WTC11 (cell line): Measurements from ENCODE around the gene CFAP68. TPM values are rescaled to one million over a fixed set of nuclear protein-coding genes. Genes with fewer than 3 reads are reported as not detected.
A peak's percentile ranks its signal among the peaks of the same experiment; 100 is the strongest.

Experiments
- ATAC-seq: fragments of 200-7000 bp; cut with Tn5 transposase; 2 replicates; pipeline ENCODE4 v1.10.0; 2021; ENCODE audit warnings: mild to moderate bottlenecking, moderate library complexity
- CTCF ChIA-PET: fragments of 300-600 bp; sonication (Branson Sonifier 250); formaldehyde crosslinking; loops from one replicate; lab custom pipeline; 2021; ENCODE audit warnings: antibody characterized with exemption; lab: Charles Lee
- POLR2A ChIA-PET: fragments of 350-600 bp; sonication (Branson Sonifier 250); formaldehyde crosslinking; loops from one replicate; lab custom pipeline; 2021; ENCODE audit warnings: antibody characterized with exemption; lab: Charles Lee
- DNase-seq: peaks from one replicate; pipeline ENCODE4 v3.0.0; 2021; ENCODE audit warnings: low spot score
- H3K27ac Mint-ChIP-seq: 2 replicates; pipeline ENCODE4 v1.8.0; 2021; ENCODE audit warnings: mixed read lengths
- H3K27me3 Mint-ChIP-seq: 2 replicates; pipeline ENCODE4 v1.8.0; 2021; ENCODE audit warnings: low read depth, mild to moderate bottlenecking, moderate library complexity, mixed read lengths
- H3K36me3 Mint-ChIP-seq: 2 replicates; pipeline ENCODE4 v1.8.0; 2021; ENCODE audit warnings: mixed read lengths
- H3K4me1 Mint-ChIP-seq: 2 replicates; pipeline ENCODE4 v1.8.0; 2022; ENCODE audit warnings: mixed read lengths
- H3K4me3 Mint-ChIP-seq: 2 replicates; pipeline ENCODE4 v1.8.0; 2021; ENCODE audit warnings: mild to moderate bottlenecking, moderate library complexity, mixed read lengths
- H3K9me3 Mint-ChIP-seq: 2 replicates; pipeline ENCODE4 v1.8.0; 2021; ENCODE audit warnings: mixed read lengths
- ATF6 ChIP-seq: sonication (generic); formaldehyde crosslinking; IDR thresholded peaks from 2 replicates; pipeline ENCODE4 v1.8.1; 2023; ENCODE audit warnings: mild to moderate bottlenecking, missing genetic modification reagents
- E2F1 ChIP-seq: sonication (generic); formaldehyde crosslinking; IDR thresholded peaks from 2 replicates; pipeline ENCODE4 v1.8.0; 2022; ENCODE audit warnings: mild to moderate bottlenecking, missing genetic modification reagents
- E2F5 ChIP-seq: sonication (generic); formaldehyde crosslinking; IDR thresholded peaks from 2 replicates; pipeline ENCODE4 v1.8.1; 2022; ENCODE audit warnings: mild to moderate bottlenecking, moderate library complexity, missing genetic modification reagents
- ESRRA ChIP-seq: sonication (generic); formaldehyde crosslinking; IDR thresholded peaks from 2 replicates; pipeline ENCODE4 v1.8.1; 2022; ENCODE audit warnings: mild to moderate bottlenecking, missing genetic modification reagents, borderline replicate concordance
- ETV6 ChIP-seq: sonication (generic); formaldehyde crosslinking; IDR thresholded peaks from 2 replicates; pipeline ENCODE4 v1.8.1; 2022; ENCODE audit warnings: mild to moderate bottlenecking, missing genetic modification reagents
- GABPB1 ChIP-seq: sonication (generic); formaldehyde crosslinking; IDR thresholded peaks from 2 replicates; pipeline ENCODE4 v1.8.1; 2023; ENCODE audit warnings: mild to moderate bottlenecking, missing genetic modification reagents
- MYBL2 ChIP-seq: sonication (generic); formaldehyde crosslinking; IDR thresholded peaks from 2 replicates; pipeline ENCODE4 v1.8.1; 2023; ENCODE audit warnings: mild to moderate bottlenecking, moderate library complexity, missing genetic modification reagents
- NFATC4 ChIP-seq: fragments of 250-450 bp; sonication (Bioruptor Pico); IDR thresholded peaks from 2 replicates; pipeline ENCODE4 v1.9.0; 2021; ENCODE audit warnings: mild to moderate bottlenecking
- NFE2L1 ChIP-seq: sonication (generic); formaldehyde crosslinking; IDR thresholded peaks from 2 replicates; pipeline ENCODE4 v1.8.1; 2023; ENCODE audit warnings: missing genetic modification reagents
- NR1H2 ChIP-seq: sonication (generic); formaldehyde crosslinking; IDR thresholded peaks from 2 replicates; pipeline ENCODE4 v1.9.0; 2021; ENCODE audit warnings: mild to moderate bottlenecking, moderate library complexity, missing genetic modification reagents
- NR3C1 ChIP-seq: sonication (generic); formaldehyde crosslinking; conservative IDR thresholded peaks from 2 replicates; pipeline ENCODE4 v1.8.1; 2023; ENCODE audit warnings: low read depth, mild to moderate bottlenecking, missing genetic modification reagents
- SMAD4 ChIP-seq: sonication (generic); formaldehyde crosslinking; IDR thresholded peaks from 2 replicates; pipeline ENCODE4 v1.8.0; 2022; ENCODE audit warnings: mild to moderate bottlenecking, missing genetic modification reagents
- TEAD1 ChIP-seq: sonication (generic); formaldehyde crosslinking; IDR thresholded peaks from 2 replicates; pipeline ENCODE4 v1.8.0; 2022; ENCODE audit warnings: mild to moderate bottlenecking, missing genetic modification reagents
- ZNF219 ChIP-seq: sonication (generic); formaldehyde crosslinking; IDR thresholded peaks from 2 replicates; pipeline ENCODE4 v1.8.0; 2023; ENCODE audit warnings: missing genetic modification reagents, mild to moderate bottlenecking, borderline replicate concordance
- ZNF263 ChIP-seq: sonication (generic); formaldehyde crosslinking; IDR thresholded peaks from 2 replicates; pipeline ENCODE4 v1.8.1; 2022; ENCODE audit warnings: low read depth, mild to moderate bottlenecking, moderate library complexity, missing genetic modification reagents
- ZNF512 ChIP-seq: sonication (generic); formaldehyde crosslinking; IDR thresholded peaks from 2 replicates; pipeline ENCODE4 v1.8.1; 2022; ENCODE audit warnings: missing genetic modification reagents, borderline replicate concordance
- ZNF671 ChIP-seq: fragments of 250-450 bp; sonication (Bioruptor Pico); IDR thresholded peaks from 2 replicates; pipeline ENCODE4 v1.8.0; 2021; ENCODE audit warnings: mild to moderate bottlenecking
- total RNA-seq: library from RNA; stranded (reverse); gene quantifications from 3 replicates; pipeline ENCODE4 v1.2.3, GENCODE V29; 2021

The CFAP68 gene
- total RNA-seq, 1 experiment from 2014 or later, result 18.7 TPM

- peak overlapping the region; percentile 89 for H3K4me3 Mint-ChIP-seq
- no peak for DNase-seq
- POLR2A ChIA-PET, result interaction anchor here (0.6 to 1.9 kb wide), 10 partner anchors 10 to 110 kb away, joined by 3 to 18 read pairs (median 5); partner anchors contain the start of gene DIXDC1
- ATAC-seq, result no peak
- H3K36me3 Mint-ChIP-seq, result no peaks in the 10 kb centered on the region; the same call in 1 of the 2 replicates
- no peaks in the 10 kb centered on the region; the same call in 1 of the 2 replicates for H3K27me3 Mint-ChIP-seq
- CTCF ChIA-PET, result interaction anchor here (0.7 to 3.3 kb wide), 24 partner anchors 10 to 409 kb away, joined by 3 to 51 read pairs (median 7); partner anchors contain the start of genes C11orf52, DLAT and PPP2R1B
- H3K4me1 Mint-ChIP-seq, result peaks cover 12% of the 10 kb centered on the region
- TF ChIP-seq ATF6, result no peak
- no peaks in the 10 kb centered on the region for H3K9me3 Mint-ChIP-seq
- H3K27ac Mint-ChIP-seq, result no peak overlapping the region; the same call in 1 of the 2 replicates
These were observed 7.6 kb upstream of the CFAP68 start for GRCh38 chr11:111871693-111872161.

- ATAC-seq, result peak; percentile 6
- no peaks in the 10 kb centered on the region for H3K36me3 Mint-ChIP-seq
- no peak for DNase-seq
- H3K4me1 Mint-ChIP-seq, result peaks cover 6% of the 10 kb centered on the region
- TF ChIP-seq ZNF512 (CRISPR knock-in tag) (no peak), ZNF671 (CRISPR knock-in tag) (no peak), GABPB1 (CRISPR knock-in tag) (no peak), ZNF219 (CRISPR knock-in tag) (no peak), NR3C1 (no peak), NR1H2 (CRISPR knock-in tag) (no peak), ESRRA (CRISPR knock-in tag) (no peak), ZNF263 (CRISPR knock-in tag) (no peak), ETV6 (CRISPR knock-in tag) (no peak), TEAD1 (CRISPR knock-in tag) (no peak), SMAD4 (CRISPR knock-in tag) (no peak), E2F1 (CRISPR knock-in tag) (no peak), MYBL2 (CRISPR knock-in tag) (no peak), NFE2L1 (no peak)
- H3K4me3 Mint-ChIP-seq, result peak overlapping the region; percentile 92
- ChIA-PET CTCF (interaction anchor here (0.7 to 2.0 kb wide), 4 partner anchors 40 to 104 kb away, joined by 3 to 13 read pairs (median 6); partner anchors contain the start of gene C11orf52), POLR2A (no interaction called here)
- no peaks in the 10 kb centered on the region for H3K9me3 Mint-ChIP-seq
- peaks cover 2% of the 10 kb centered on the region; the same call in 1 of the 2 replicates for H3K27me3 Mint-ChIP-seq
- H3K27ac Mint-ChIP-seq, result peak overlapping the region; percentile 100
These were observed 924 bp upstream of the CFAP68 start for GRCh38 chr11:111878385-111878848.

- Mint-ChIP-seq H3K36me3 (no peaks in the 10 kb centered on the region), H3K27me3 (peaks cover 2% of the 10 kb centered on the region; the same call in 1 of the 2 replicates), H3K9me3 (no peaks in the 10 kb centered on the region), H3K27ac (peak overlapping the region; percentile 100), H3K4me1 (peaks cover 6% of the 10 kb centered on the region), H3K4me3 (peak overlapping the region; percentile 92)
- DNase-seq (no peak), ATAC-seq (no peak)
- CTCF ChIA-PET, result interaction anchor here (1.0 to 1.1 kb wide), 2 partner anchors 47 to 52 kb away, joined by 4 to 5 read pairs; no protein-coding TSS in a partner anchor
- POLR2A ChIA-PET, result no interaction called here
- TF ChIP-seq NFATC4 (CRISPR knock-in tag) (no peak), E2F5 (CRISPR knock-in tag) (no peak)
These were observed 258 bp downstream of the CFAP68 start for GRCh38 chr11:111879637-111879960.
